NCI-H510A (cell line): ENCODE data around the gene SHISA6.
"Not testable (repeated sequence)": the region's sequence is repeated elsewhere in the genome, so short reads cannot be mapped to it uniquely, and the experiment has no call there.

Experiments used
- DNase-seq: peaks from one replicate; lab custom pipeline; 2025; lab: John Stamatoyannopoulos, UW

SHISA6 gene

DNA sequence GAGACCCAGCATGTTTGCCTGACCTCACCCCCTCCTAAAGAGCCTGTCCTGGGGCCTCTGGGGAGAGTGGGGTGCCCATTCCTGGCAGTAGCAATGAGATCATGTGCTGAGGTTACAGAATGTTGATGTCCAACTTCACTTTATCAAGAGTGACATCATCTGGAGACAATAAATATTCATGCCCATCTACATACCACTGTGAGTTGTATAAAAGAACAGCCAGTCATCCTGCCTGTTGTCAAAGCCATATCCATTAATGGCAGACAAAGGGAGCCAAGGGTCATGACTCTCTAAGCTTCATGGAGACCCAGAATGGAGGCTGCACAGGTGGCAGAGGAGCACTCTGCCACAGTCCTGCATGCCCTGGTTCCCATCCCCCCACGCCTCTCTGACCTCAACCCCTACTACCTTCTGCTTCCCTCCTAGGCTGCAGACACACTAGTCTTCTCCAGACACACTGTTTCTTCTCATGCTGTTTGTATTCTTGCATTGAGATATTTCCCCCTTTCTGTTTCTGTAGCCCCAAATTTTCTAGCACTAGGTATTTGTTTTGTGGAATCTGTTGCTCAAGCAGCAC, 27.1 kb downstream of the SHISA6 start:
- no peak for DNase-seq

DNA sequence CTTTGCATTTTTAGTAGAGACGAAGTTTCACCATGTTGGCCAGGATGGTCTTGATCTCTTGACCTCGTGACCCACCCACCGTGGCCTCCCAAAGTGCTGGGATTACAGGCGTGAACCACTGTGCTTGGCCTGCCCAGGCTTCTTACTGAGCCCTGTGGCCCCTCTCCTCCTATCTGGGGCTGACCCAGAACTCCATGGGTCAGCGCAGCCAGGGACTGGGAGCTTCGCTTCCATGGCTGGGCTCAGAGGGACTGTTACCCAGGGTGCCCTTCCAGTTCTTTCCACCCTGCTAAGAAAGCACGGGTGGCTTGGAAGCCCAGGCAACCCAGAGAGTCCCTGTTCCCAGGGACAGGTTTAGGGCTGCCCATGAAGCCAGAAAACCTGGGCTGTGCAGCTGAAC, 28.2 kb downstream of the SHISA6 start:
- no peak for DNase-seq

DNA sequence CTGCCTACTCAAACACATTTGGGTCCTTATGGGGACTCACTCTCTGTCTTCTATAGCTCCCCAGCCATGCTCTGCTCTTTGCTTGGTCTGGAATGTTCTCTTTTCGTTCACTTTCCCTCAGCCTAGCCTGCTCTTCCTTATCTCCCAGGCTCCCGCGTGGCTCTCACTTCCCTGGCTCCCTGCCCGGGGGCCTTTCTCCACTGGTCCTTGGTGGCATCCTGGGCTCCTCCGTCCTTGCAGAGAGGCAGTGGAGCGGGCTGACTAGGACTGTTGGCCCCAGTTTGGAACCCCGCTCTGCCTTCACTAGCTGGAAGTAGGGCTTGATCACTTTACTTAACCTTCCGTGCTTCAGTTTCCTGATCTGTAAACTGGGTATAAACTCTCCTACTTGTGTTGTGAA, 31.2 kb downstream of the SHISA6 start:
- no peak for DNase-seq

DNA sequence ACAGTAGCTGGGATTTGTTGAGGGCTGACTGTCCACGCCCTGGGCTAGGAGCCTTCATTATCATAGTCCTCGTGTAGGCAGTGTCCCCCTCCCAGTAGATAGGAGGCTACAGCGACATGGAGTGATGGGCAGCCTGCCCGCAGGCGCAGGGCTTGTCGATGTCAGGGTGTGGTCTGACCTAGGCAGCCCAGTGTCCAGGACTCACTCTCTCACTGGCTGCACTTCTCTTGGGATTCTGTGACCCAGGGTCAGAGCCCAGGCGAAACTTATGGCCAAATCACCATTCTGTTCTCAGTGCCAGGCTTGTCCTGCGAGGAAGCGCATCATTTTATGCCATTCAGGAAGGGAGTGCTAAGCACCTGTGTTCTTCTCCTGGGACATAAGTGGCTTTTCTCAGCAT, 32.6 kb downstream of the SHISA6 start:
- no peak for DNase-seq

DNA sequence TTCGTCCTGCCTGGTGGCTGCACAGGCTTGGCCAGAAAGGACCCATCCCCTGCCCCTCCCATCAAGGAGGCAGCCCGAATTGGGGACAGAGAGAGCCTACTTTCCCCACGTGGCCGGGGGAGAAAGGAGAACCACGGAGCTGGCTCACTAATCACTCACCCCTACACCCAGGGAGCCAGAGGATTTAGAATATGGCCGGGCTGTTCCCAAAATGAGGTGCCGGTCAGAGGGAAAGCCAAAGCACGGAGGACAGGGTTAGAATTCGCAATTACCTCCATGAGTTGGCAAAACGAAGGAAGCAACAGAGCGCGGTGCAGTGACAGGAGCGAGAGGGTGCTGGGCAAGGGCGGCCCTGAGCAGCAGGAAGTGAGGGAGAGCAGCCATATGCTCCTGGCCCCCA, 33.1 kb downstream of the SHISA6 start:
- DNase-seq = no peak

DNA sequence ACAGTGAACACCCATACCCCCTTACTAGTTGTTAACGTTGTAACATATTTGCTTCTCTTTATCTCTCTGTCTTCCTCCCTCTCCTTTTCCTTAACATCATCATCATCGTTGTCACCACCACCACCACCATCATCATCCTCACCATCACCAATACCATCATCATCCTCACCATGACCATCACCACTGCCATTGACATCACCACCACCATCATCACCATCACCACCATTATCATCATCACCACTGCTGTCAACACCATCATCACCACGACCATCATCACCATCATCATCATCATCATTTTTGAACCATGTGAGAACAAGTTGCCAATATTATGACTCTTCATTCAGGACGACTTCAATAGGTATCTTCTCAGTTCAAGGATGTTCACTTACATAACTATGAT, 35.5 kb downstream of the SHISA6 start:
- no peak for DNase-seq

DNA sequence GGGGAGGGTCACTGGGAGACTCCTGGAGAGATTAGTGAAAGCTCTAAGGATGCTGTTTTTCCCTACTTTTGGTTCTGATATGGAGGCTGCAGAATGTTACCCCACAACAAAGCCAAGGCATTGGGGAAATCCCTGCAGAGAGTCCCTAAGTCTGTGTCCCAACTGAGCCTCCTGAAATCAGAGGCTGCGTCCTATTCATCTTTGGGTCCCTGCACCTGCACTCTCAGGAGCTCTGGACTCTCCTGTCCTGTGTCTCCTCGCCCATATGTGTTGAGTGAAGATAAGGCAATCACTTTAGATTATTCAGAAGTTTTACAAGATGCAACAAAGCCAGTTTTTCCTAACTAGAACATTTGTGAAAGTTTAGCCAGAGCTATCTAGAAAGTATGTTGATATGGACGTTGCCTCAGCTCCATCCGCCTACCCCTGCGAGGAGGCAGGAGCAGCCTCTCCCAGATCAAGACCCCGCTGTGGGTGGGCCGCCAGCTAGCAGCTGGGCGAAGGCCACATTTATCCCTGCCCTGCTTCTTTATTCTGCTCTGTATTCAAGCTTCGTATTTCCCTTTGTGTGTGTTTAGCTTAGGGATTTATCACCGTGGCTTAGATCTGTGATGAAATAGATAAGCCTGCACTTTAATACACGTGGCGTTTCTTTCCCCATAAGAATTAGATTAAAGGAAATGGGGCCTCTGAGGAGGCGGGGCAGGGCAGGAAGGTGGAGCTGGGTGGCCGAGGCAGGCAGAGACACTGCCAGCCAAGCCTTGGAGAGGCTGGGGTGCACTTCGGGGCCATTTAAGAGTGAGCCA, 37.4 kb downstream of the SHISA6 start:
- DNase-seq = no peak

DNA sequence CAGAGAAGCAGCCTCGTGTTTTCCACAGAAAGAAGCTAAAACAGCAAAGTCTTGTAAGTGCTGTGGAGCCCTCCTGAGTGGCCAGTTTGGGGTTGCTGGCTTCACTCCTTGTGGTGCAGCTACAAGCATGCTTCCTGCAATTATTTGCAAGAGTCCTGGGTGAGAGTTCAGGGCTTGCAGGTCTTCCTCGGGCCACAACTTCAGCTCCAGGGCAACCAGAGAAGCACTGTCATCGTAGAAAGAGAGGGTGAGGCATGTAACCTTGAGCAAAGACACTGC, 37.9 kb downstream of the SHISA6 start:
- no peak for DNase-seq

DNA sequence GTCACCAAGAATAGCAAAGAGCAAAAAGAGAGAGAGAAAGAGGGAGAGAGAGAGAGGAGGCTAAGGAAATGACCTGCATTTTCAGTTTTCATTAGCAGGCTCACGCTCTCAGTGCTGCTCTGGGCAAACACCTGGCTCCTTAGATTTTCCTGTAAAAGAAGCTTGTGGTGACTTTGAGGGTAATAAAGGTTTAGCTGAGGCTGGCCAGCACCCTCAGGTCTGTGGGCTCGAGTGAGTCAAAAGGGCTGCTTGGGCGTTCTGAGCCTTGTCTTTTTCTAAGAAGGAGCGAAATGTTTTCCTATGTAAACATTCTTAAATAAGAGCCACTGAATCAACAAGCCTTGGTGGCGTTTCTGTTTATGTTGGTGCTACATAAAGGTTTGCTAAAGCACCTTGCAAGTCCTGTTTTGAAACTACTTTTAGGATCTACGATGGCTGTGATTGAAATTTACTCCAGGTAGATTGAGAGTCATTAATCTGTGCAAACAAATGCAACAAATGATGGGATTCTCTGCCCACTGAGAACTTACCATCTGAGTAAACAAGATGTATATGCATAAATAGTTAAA, 38.8 kb downstream of the SHISA6 start:
- no peak for DNase-seq

DNA sequence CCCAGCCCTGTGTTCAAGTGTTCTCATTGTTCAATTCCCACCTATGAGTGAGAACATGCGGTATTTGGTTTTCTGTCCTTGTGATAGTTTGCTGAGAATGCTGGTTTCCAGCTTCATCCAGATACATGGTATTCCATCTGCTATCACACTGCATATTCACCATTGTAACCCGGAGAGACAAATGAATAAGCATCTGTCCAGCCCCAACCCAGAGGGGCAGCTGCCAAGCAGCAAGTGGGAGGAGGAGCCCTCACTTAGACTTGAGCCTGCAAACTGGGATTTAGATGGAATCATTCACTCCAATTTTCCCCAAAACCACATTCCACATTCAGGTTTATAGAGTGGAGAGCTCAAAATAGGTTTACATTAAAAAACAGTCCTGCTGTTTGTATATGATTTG, 41.6 kb downstream of the SHISA6 start:
- DNase-seq = no peak

DNA sequence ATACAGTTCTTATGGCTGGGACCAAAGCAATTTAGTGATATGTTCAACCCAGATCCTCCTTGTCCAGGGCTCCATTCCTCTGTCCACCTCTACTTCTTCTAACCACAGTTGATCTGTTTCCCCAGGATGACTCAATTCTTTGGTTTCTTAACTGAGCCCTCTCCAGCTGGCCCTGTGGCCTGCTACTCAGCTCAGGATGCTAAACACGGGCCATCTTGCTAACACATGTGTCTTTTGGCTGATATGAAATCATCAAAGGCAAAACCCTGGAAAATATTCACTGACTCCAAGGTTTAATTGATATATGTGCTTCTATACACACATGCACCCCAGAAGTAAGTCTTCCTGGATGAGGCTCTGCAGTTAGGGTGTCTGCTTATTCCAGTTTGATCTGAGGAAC, 43.8 kb downstream of the SHISA6 start:
- DNase-seq = no peak

DNA sequence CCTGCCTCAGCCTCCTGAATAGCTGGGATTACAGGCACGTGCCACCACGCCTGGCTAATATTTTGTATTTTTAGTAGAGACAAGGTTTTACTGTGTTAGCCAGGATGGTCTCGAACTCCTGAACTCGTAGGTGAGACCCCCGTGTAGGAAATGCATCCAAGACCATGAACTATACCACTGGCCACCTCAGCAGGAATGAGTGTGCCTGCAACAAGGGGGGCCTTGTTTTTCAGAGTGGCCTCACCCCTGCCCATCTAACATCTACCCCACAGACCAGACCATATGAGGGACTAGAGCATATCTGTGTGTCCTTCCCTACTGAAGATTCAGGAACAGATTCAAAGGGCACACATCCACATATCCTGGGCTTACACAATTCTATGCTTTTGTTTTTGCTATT, 44.9 kb downstream of the SHISA6 start:
- DNase-seq = no peak

DNA sequence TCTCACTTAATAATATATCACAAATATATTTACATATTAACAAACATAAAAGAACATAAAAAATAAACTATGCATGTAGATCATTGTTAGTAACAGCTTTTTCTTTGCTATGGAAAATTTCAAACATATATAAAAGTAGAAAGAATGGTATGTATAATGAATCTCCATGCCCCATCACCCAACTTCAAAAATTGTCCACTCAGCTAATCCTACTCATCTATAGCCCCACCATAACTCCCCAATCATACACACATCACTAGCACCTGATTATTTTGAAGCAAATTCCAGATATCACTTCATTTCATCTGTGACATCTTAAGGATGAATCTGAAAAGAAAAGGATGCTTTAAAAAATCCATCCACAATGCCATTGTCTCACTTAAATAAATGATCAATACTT, 46.8 kb downstream of the SHISA6 start:
- no peak for DNase-seq

DNA sequence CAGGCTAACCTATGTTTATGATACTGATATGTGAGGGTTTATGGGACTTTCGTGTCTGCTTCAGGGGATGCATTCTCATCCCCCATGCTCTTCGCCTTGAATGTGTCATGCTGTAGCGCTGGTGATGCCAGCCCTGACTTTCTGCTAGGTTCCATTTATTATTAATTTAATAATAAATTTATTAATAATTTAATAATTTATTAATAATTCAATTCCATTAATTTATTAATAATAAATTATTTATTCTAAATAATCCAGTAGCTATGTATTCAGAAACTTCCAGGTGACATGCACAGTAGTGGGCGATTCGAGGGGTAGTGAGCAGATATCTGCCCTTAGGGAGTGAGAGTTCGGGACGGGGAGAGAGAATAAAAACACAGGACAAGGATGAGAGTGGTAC, 49.8 kb downstream of the SHISA6 start:
- DNase-seq = no peak

DNA sequence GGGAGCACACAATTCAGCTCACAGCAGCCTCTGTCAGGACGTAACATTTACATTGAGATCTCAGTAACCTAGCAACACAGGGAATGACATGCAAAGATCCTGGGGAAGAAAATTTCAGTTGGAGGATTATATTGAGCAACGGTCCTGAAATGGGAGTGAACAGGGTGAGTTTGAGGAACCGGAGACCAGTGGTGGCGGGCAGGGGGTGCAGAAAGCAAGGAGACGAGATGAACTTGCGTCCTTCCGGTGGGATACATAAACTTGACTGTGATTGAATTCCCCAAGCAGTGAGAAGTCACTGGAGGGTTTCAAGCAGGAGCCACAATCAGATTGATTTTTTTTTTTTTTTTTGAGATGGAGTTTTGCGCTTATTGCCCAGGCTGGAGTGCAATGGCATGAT, 51.5 kb downstream of the SHISA6 start:
- DNase-seq = no peak

DNA sequence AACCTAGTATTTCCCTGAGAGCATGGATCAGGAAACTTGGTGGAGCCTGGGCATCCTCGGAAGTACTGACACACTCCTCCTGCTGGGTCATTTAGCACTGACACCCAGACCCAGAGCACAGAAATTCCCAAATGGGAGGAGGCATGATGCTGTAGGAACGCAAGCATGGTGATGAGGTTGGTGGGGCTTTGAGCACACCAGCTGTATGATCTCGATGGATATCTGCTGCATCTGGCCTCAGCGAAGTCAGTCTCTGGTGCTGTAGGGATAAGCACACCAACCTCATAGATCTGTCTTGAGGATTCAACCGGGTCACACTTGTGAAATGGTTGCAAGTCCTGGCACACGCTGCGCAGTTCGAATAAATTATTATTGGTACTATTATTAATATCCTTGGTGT, 52.5 kb downstream of the SHISA6 start:
- no peak for DNase-seq

DNA sequence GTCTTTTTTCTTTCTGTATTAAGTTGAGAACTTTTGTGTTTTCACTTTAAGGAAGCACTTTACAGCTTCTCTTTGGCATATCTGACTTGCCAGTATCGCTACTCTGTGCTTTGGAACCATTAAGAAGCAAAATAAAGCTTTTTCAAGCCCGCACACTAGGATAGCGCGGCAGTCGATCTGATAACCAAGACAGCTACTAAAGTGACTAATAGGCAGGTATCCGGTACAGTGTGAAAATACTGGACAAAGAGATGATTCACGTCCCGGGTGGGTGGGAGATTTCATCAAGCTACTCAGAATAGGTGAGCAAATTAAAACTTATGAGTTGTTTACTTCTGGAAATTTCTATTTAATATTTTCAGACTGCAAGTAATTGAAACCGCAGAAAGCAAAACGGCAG, 53.8 kb downstream of the SHISA6 start:
- DNase-seq = no peak

DNA sequence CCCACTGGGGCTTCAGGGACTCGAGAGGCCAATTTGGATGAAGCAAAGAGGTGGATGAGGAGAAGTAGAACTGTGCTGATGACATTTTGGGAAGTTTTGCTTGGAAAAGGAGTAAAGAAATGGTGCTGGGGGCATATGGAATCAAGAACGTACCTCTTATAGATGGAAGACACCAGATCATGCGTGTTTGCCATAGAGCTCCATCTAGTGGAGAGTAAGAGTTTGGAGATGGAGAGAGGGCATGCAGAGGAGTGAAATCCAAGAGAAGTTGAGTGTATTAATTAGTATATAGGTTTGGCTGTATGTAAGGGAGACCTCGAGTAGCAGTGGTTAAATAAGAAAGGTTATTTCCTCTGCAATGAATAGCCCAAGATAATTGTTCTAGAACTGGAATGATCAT, 56.0 kb downstream of the SHISA6 start:
- DNase-seq = no peak

DNA sequence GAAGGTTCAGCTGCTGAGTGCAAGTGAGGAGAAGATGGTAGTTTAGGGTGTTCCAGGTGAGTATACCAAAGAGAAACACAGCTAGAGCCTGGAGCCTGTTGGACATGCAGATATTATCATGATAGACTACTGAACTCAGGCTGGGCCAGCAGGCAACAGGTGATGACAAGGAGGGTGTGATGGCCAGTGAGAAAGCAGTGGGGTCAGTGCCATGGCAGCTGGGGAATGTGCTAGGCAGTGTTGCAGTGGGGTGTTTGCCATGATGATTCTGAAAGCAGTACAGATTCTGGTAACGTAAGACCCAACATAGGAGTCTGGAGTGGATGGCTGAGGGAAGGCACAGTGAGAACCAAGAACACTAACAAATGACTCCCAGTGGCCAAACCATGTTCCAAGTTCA, 57.4 kb downstream of the SHISA6 start:
- no peak for DNase-seq

DNA sequence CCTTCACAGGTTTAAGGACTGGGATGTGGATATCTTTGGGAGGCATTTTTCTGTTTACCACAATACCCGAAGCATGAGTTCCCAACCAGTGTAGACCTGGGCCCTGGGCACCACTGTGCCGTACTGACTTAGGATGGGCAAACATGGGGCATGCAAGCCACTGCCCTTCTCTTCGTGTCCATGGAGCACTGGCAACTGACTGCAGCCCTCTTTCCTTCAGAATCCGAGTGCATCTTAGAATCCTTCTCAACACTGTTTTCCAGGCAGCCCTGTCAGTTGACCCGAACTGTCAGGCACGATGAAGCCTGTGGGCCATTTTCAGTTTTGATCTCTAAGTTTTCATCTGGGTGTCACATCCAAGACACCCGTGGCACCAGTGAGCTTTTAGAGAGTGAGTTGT, 59.2 kb downstream of the SHISA6 start:
- DNase-seq = no peak

DNA sequence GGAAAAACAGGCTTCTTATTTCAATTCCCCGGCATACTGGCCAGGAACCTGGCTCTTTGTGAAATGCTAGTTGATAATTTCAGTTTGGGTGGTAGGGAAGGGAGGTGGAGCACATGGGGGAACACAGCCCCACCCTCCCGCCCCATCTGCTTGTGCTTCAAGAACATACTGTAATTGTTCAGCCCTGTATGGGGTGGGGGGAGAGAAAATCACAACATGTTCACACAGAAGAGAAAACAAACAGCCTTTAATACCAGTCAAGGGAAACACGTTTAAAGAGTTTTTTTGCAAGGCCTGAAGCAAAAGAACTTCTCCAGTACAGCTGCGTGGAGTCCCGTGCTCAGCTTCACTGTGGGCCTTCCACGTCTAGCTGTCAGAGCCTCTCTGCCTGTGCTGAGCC, 59.7 kb downstream of the SHISA6 start:
- DNase-seq = no peak

DNA sequence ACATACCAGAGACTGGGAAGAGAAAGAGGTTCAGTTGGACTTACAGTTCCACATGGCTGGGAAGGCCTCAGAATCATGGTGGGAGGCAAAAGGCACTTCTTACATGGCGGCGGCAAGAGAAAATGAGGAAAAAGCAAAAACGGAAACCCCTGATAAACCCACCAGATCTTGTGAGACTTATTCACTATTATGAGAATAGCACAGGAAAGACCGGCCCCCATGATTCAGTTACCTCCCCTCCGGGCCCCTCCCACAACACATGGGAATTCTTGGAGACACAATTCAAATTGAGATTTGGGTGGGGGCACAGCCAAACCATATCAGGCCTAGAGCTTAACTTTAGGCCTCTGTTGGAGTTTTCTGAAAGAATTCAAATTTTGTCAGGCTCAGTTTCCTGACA, 60.9 kb downstream of the SHISA6 start:
- DNase-seq = not testable (repeated sequence)

DNA sequence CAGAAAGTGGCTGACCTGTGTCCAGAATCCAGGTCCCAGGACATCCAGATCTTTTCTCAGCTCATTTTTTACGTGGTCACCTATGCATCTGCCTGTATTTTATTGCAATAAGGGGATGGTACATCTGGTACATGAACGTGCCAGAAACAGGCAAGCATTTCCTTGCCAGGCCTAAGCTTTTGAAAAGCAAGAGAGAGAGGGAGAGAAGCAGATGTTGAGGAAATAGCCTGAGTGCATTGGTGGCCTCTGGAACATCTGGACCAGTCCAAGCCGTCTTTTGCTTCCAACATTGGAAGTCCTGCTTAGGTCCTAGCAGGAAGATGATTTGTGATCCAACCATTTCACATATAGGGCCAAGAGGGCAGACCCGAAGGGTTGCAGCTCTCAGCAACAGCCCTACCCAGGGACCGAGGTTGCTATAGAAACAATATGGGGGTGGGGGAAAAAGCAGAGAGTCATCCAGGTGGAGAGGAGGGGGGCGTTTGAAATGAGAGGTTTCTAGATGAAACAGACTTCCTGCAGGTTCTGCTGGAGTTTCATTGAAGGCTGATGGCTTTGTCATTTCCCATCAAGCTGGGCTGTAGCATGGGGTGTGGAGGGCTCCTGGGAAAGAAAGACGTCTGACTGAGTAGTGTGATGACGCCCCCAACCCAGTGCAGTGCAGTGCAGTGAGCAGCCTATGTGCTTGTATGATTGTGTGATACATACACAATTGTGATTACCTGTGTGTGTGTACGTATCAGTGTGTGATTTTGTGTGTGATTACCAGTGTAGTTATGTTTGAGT, 61.6 kb downstream of the SHISA6 start:
- DNase-seq = no peak
